ENCODE measurements around the gene EXTL2. TPM values are rescaled to one million over a fixed set of nuclear protein-coding genes. Genes with fewer than 3 reads are reported as not detected.

Gene EXTL2
- total and polyA plus RNA-seq, 9 of the 15 experiments (the other 6 are each of a cell fraction or from before 2014, with no cell fraction given) = 8.5 to 40.7 (median 26.0) TPM

- TF ChIP-seq TSHZ1 (CRISPR knock-in tag; IDR thresholded peaks at IDR 0.05) (no peak), SNAPC5 (CRISPR knock-in tag; IDR thresholded peaks at IDR 0.05) (no peak), PCBP1 (IDR thresholded peaks at IDR 0.05; ENCODE audit: low read depth, low read length, poor library complexity, severe bottlenecking) (no peak), KLF16 (IDR thresholded peaks at IDR 0.05) (no peak), TARDBP (IDR thresholded peaks at IDR 0.05) (no peak), STAT5B (CRISPR knock-in tag; IDR thresholded peaks at IDR 0.05) (no peak), E2F8 (IDR thresholded peaks at IDR 0.05; ENCODE audit: low read depth, partially characterized antibody) (peak; percentile 18), RNF219 (CRISPR knock-in tag; IDR thresholded peaks at IDR 0.05) (no peak), PBX2 (CRISPR knock-in tag; IDR thresholded peaks at IDR 0.05; ENCODE audit: low read depth) (no peak), PBX2 (tag; conservative IDR thresholded peaks at IDR 0.05; ENCODE audit: low read depth) (peak; percentile 68), CTCFL (IDR thresholded peaks at IDR 0.05; ENCODE audit: borderline replicate concordance, insufficient read depth, low read depth, low read length, poor library complexity, severe bottlenecking) (no peak), DIDO1 (tag; IDR thresholded peaks at IDR 0.05; ENCODE audit: low read depth) (no peak)
Observed at GRCh38 chr1:100894603-100895539, at the start of gene EXTL2 (continued).
